GM18517 (cell line): ENCODE measurements around the gene INAFM1.

Experiments
- ATAC-seq: cut with Tn5 transposase; IDR thresholded peaks from one replicate; pipeline ENCODE4 v1.9.1; 2021; ENCODE audit warnings: mild to moderate bottlenecking, moderate library complexity; ENCODE audit not compliant: unreplicated experiment

INAFM1 gene

GRCh38 chr19:47274071-47274890 is at the start of gene INAFM1:
Gene INAFM1 (plus strand): TSS chr19:47274885. CDS start chr19:47274920, 35 bp downstream.
- ATAC-seq, result peak; percentile 47

GRCh38 chr19:47225746-47226425 is 48.8 kb upstream of the INAFM1 start:
- ATAC-seq, result no peak

GRCh38 chr19:47226426-47227351 is 48.0 kb upstream of the INAFM1 start:
- ATAC-seq, result no peak

GRCh38 chr19:47227352-47228167 is 47.1 kb upstream of the INAFM1 start:
- no peak for ATAC-seq

- ATAC-seq, result no peak
Observed at GRCh38 chr19:47228168-47228936, 46.3 kb upstream of the INAFM1 start.

GRCh38 chr19:47228937-47229675 is 45.6 kb upstream of the INAFM1 start:
- no peak for ATAC-seq

GRCh38 chr19:47229676-47230053 is 45.0 kb upstream of the INAFM1 start:
- ATAC-seq, result no peak

- peak; percentile 26 for ATAC-seq
Observed at GRCh38 chr19:47230054-47230920, 44.4 kb upstream of the INAFM1 start.

- ATAC-seq, result peak; percentile 7
Observed at GRCh38 chr19:47230921-47231214, 43.8 kb upstream of the INAFM1 start, which contains the start of gene BBC3. Gene BBC3 (minus strand): TSS chr19:47231199. CDS start chr19:47228431, 2,768 bp downstream.

GRCh38 chr19:47231215-47232054 is 43.2 kb upstream of the INAFM1 start:
- ATAC-seq, result peak; percentile 17

- ATAC-seq, result no peak
Observed at GRCh38 chr19:47232422-47233211, 42.1 kb upstream of the INAFM1 start.

GRCh38 chr19:47236072-47236675 is 38.5 kb upstream of the INAFM1 start:
- ATAC-seq, result no peak

GRCh38 chr19:47239152-47239551 is 35.5 kb upstream of the INAFM1 start:
- ATAC-seq, result no peak

GRCh38 chr19:47239610-47240296 is 34.9 kb upstream of the INAFM1 start:
- no peak for ATAC-seq

GRCh38 chr19:47240556-47240955 is 34.1 kb upstream of the INAFM1 start:
- no peak for ATAC-seq
